Activated CD4-positive, alpha-beta T cell treated with anti-CD3 and anti-CD28 coated beads for 36 hours (primary cell): ENCODE measurements around the gene GNA15. TPM values are rescaled to one million over a fixed set of nuclear protein-coding genes. Genes with fewer than 3 reads are reported as not detected.
A peak's percentile ranks its signal among the peaks of the same experiment; 100 is the strongest.
"Not testable (repeated sequence)": the region's sequence is repeated elsewhere in the genome, so short reads cannot be mapped to it uniquely, and the experiment has no call there.

Experiments used
- ATAC-seq: fragments of 200-7000 bp; cut with Tn5 transposase; one replicate; pipeline ENCODE4 v1.10.0; 2021; ENCODE audit warnings: mild to moderate bottlenecking, moderate library complexity
- CTCF ChIA-PET: fragments of 350-600 bp; sonication (Branson Sonifier 250); formaldehyde crosslinking; loops from one replicate; lab custom pipeline; 2021; ENCODE audit warnings: antibody characterized with exemption; lab: Charles Lee
- POLR2A ChIA-PET: fragments of 350-600 bp; sonication (Branson Sonifier 250); formaldehyde crosslinking; loops from one replicate; lab custom pipeline; 2021; ENCODE audit warnings: antibody characterized with exemption, inconsistent platforms; lab: Charles Lee
- DNase-seq: peaks from one replicate; pipeline ENCODE4 v3.0.0-alpha.2; 2020
- H3K27ac Mint-ChIP-seq: one replicate; pipeline ENCODE4 v1.8.0; 2021; ENCODE audit warnings: mixed read lengths
- H3K27me3 Mint-ChIP-seq: one replicate; pipeline ENCODE4 v1.8.0; 2021; ENCODE audit warnings: mixed read lengths
- H3K36me3 Mint-ChIP-seq: one replicate; pipeline ENCODE4 v1.8.0; 2021; ENCODE audit warnings: low read depth, mixed read lengths
- H3K4me1 Mint-ChIP-seq: one replicate; pipeline ENCODE4 v1.8.0; 2021; ENCODE audit warnings: mixed read lengths
- H3K4me3 Mint-ChIP-seq: one replicate; pipeline ENCODE4 v1.8.0; 2021; ENCODE audit warnings: mild to moderate bottlenecking, moderate library complexity, mixed read lengths
- H3K9me3 Mint-ChIP-seq: one replicate; pipeline ENCODE4 v1.8.0; 2021; ENCODE audit warnings: low read depth, mixed read lengths
- intact Hi-C, 2 experiments: fragments of 100-400 bp; cut with DNase I in 1 of 2; cut with micrococcal nuclease in 1 of 2; formaldehyde crosslinking; loops; one replicate each; pipeline versions ENCODE4 v1.14.2 to v1.15.1; 2022 to 2024; cut with DNase I, micrococcal nuclease
- total RNA-seq, 2 experiments: library from RNA; stranded (reverse); gene quantifications; one replicate each; pipeline ENCODE4 v1.2.3, GENCODE V29; 2021

Gene GNA15
- total RNA-seq, 2 experiments from 2014 or later, result 64.9 to 70.9 TPM

DNA sequence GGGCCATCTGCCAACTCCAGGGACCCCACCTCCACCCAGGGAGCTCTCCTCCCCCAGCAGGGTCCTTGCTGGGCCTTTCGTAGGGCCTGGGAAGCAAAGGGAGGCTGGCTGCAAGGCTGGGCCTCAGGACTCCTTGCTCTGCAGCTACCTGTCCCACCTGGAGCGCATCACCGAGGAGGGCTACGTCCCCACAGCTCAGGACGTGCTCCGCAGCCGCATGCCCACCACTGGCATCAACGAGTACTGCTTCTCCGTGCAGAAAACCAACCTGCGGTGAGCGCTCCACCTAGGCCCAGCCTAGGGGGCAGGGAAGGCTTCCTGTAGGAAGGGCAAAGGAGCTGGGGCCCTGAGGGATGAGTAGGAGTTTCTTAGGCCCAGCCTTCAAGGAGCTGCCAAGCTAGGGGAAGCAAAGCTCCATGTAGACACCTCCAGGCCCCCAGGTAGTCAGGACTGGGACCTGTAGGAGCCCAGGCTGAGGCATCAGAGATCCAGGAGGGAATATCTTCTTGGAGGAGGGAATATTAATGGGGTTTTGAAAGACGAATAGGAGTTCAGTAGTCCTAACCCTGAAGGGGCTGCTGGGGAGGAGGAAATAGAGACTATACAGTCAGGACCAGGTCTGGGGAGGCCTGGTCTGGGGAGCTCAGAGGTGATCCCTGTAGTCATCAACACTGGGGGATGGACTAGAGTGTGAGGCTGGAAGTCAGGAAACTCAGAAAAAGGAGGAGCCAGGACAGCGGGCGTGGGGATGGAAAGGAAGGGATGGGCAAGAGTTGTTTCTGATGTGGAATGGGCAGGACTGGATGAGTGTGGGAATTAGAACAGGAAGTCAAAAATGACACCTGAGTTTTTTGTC, 16.0 kb downstream of the GNA15 start:
- Mint-ChIP-seq H3K27me3 (no peaks in the 10 kb centered on the region), H3K4me3 (no peak overlapping the region), H3K4me1 (peaks cover 6% of the 10 kb centered on the region), H3K9me3 (no peaks in the 10 kb centered on the region), H3K36me3 (peaks cover 14% of the 10 kb centered on the region), H3K27ac (no peak overlapping the region)
- ATAC-seq (no peak), DNase-seq (no peak)
- ChIA-PET CTCF (interaction anchor here (0.5 to 1.6 kb wide), 5 partner anchors 9 to 596 kb away, joined by 3 to 4 read pairs (median 3); no protein-coding TSS in a partner anchor), POLR2A (no interaction called here)
- intact Hi-C loops, result no loop called here

DNA sequence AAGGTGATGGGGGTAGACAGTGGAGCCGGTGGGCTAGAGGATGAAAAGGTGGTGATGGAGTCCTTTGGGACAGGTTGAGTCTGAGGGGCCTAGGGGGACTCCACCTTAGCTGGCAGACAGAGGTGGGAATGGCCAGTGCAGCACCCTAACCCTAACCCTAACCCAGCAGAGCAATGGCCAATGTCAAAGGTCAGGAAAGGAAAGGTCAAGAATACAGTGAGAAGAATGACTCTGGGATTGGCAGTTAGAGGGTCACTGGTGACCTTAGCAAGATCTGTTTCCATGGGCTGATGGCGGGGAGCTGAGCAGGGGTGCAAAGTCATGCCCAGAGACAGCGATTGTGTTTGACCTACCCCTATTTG, 16.6 kb downstream of the GNA15 start:
- DNase-seq (no peak), ATAC-seq (no peak)
- intact Hi-C loops, result no loop called here
- Mint-ChIP-seq H3K36me3 (peaks cover 19% of the 10 kb centered on the region), H3K4me3 (no peak overlapping the region), H3K27ac (no peak overlapping the region), H3K4me1 (peaks cover 6% of the 10 kb centered on the region), H3K9me3 (no peaks in the 10 kb centered on the region), H3K27me3 (no peaks in the 10 kb centered on the region)
- ChIA-PET POLR2A (no interaction called here), CTCF (interaction anchor here (0.7 to 1.6 kb wide), 2 partner anchors 9 to 49 kb away, joined by 3 to 4 read pairs; no protein-coding TSS in a partner anchor)

DNA sequence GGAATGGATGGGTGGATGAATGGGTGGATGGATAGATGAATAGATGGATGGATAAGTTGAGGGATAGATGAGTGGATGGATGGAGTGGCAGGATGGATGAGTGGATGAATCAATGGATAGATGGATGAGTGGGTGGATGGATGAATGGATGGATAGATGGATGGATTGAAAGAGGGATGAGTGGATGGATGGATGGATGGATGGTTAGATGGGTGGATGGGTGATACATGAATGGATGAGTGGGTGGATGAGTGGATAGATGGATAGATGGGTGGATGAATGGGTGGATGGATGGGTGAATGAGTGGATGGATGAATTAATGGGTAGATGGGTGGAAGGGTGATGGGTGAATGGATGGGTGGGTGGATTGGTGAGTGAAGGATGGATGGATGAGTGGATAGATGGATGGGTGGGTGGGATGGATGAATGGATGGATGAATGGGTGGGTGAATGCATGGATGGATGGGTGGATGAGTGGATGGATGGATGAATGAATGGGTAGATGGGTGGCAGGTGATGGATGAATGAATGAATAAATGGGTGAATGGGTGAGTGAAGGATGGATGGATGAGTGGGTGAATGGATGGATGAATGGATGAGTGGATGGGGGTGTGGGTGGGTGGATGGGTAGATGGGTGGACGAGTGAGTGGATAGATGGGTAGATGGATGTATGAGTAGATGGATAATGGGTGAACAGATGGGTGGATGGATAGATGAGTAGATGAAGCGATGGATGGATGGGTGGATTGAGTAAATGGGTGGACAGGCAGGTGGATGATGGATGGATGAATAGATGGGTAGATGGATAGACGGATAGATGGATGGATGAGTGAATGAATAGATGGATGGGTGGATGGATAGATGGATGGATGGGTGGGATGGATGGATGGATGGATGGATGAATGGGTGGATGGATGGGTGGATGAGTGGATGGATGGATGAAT, 17.7 kb downstream of the GNA15 start:
- Mint-ChIP-seq H3K27ac (no peak overlapping the region), H3K4me1 (peaks cover 6% of the 10 kb centered on the region), H3K36me3 (peaks cover 30% of the 10 kb centered on the region), H3K9me3 (no peaks in the 10 kb centered on the region), H3K4me3 (no peak overlapping the region), H3K27me3 (no peaks in the 10 kb centered on the region)
- no peak for DNase-seq
- CTCF ChIA-PET, result no interaction called here
- POLR2A ChIA-PET, result no interaction called here
- intact Hi-C loops, result loop anchor here in 1 of 2 experiments (2.0 kb wide), 1 partner anchor 23 kb away; no protein-coding TSS in a partner anchor
- no peak for ATAC-seq

DNA sequence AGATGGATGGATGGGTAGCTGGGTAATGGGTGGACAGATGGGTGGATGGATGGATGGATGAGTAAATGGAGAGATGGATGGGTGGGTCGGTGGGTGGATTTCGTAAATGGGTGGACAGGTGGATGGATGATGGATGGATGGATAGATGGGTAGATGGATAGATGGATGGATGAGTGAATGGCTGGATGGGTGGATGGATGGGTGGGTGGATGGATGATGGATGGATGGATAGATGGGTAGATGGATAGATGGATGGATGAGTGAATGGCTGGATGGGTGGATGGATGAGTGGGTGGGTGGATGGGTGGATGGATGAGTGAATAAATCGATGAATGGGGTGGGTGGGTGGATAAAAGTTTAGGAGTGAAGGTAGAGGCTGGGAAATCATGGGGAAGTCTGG, 18.6 kb downstream of the GNA15 start:
- H3K27ac Mint-ChIP-seq, CTCF ChIA-PET, POLR2A ChIA-PET, DNase-seq, H3K9me3 Mint-ChIP-seq, ATAC-seq, H3K27me3 Mint-ChIP-seq, H3K4me3 Mint-ChIP-seq, H3K4me1 Mint-ChIP-seq: not testable (repeated sequence)
- intact Hi-C loops, result loop anchor here in 1 of 2 experiments (2.0 kb wide), 1 partner anchor 22 kb away; no protein-coding TSS in a partner anchor
- peaks cover 25% of the 10 kb centered on the region for H3K36me3 Mint-ChIP-seq

DNA sequence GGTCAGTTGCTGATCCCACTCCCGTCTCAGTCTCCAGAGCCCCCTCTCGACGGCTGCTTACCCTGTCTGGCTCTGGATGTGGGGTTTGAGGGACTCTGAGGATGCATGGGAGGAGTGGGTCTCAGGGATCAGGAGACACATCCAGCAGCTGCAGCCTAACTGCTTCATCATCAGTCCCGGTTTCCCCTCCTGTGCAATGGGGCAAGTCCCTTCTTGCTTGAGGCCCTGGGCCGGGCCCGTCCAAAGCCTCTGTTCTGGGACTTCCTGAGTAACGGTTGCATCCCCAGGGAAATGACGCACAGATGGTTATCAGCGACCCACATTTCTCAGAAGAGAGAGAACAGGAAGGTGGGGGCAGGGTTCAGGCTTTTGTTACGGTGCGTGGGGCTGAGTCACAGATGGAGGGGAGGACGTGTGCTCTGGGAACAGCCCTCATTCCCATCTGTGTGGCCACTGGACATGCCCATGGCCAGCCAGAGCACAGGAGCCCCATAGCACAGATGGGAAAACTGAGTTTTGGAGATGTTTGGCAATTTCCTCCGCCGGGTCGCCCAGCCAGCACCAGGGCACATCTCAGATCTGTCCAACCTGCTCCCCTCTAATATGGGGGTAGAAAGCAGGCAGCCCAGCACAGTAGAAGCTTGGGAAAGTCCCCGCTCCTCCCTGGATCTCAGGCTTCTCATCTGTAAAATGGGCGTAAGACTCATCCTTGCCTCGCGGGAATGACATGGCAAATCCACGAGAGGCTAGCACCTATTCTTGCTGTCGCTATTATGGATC, 19.3 kb downstream of the GNA15 start:
- POLR2A ChIA-PET, result no interaction called here
- H3K27ac Mint-ChIP-seq, result no peak overlapping the region
- peaks cover 4% of the 10 kb centered on the region for H3K4me1 Mint-ChIP-seq
- intact Hi-C loops, result loop anchor here (1.0 to 2.0 kb wide), 4 partner anchors 13 to 30 kb away; partner anchors contain the start of gene NCLN (in 1 of the 2)
- peaks cover 29% of the 10 kb centered on the region for H3K36me3 Mint-ChIP-seq
- CTCF ChIA-PET, result interaction anchor here (0.7 kb wide), 1 partner anchor 27 kb away, joined by 3 read pairs; no protein-coding TSS in a partner anchor
- ATAC-seq, result peak; percentile 95
- peaks cover 1% of the 10 kb centered on the region for H3K9me3 Mint-ChIP-seq
- peak; percentile 92 for DNase-seq
- H3K4me3 Mint-ChIP-seq, result no peak overlapping the region
- no peaks in the 10 kb centered on the region for H3K27me3 Mint-ChIP-seq

DNA sequence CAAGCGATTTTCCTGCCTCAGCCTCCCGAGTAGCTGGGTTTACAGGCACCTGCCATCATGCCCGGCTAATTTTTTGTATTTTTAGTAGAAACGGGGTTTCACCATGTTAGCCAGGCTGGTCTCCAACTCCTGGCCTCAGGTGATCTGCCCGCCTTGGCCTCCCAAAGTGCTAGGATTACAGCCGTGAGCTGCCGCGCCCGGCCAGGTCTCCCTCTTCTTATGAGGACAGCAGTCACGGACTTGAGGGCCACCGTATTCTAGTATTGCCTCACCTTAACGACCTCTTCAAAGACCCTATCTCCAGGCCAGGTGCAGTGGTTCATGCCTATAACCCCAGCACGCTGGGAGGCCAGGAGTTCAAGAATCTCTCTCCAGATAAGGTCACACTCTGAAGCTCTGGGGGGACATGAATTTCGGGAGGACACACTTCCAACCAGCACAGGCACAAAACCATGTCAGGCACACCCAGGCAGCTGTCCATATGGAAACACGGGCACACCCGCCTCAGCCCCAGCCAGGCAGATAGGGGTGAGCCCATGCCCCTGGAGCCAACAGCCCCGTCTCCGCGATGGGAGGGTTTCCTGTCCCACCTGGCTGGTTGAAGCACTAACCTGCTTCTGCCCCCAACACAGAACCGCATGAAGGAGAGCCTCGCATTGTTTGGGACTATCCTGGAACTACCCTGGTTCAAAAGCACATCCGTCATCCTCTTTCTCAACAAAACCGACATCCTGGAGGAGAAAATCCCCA, 21.4 kb downstream of the GNA15 start:
- intact Hi-C loops, result no loop called here
- ATAC-seq, result no peak
- POLR2A ChIA-PET, result no interaction called here
- Mint-ChIP-seq H3K27ac (peak overlapping the region; percentile 51), H3K4me1 (peaks cover 14% of the 10 kb centered on the region), H3K9me3 (peaks cover 4% of the 10 kb centered on the region), H3K4me3 (no peak overlapping the region), H3K27me3 (no peaks in the 10 kb centered on the region), H3K36me3 (peaks cover 45% of the 10 kb centered on the region)
- CTCF ChIA-PET, result interaction anchor here (1.5 kb wide), 1 partner anchor 11 kb away, joined by 3 read pairs; no protein-coding TSS in a partner anchor
- DNase-seq, result no peak

DNA sequence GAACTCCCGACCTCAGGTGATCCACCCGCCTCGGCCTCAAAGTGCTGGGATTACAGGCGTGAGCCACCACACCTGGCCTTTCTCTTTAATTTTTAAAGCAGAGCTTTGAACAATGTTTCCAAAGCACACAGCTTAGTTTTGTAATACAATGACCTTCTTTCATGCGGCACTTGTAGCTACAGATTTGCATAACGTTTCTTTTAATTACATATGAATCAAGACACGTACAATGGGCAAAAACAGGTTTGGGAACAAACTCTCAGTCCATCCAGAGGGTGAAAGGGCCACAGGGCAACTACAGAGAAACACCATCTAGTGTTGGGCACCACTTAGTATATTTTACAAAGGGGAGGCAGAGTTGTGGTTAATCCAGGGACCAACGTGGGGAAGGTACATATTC, 23.7 kb downstream of the GNA15 start:
- Mint-ChIP-seq H3K27ac (no peak overlapping the region), H3K9me3 (peaks cover 4% of the 10 kb centered on the region), H3K27me3 (no peaks in the 10 kb centered on the region), H3K4me1 (peaks cover 21% of the 10 kb centered on the region), H3K4me3 (no peak overlapping the region), H3K36me3 (peaks cover 56% of the 10 kb centered on the region)
- ATAC-seq, result no peak
- ChIA-PET POLR2A (no interaction called here), CTCF (interaction anchor here (0.6 to 2.1 kb wide), 8 partner anchors 15 to 325 kb away, joined by 3 to 11 read pairs (median 3); no protein-coding TSS in a partner anchor)
- intact Hi-C loops, result no loop called here
- DNase-seq, result no peak

DNA sequence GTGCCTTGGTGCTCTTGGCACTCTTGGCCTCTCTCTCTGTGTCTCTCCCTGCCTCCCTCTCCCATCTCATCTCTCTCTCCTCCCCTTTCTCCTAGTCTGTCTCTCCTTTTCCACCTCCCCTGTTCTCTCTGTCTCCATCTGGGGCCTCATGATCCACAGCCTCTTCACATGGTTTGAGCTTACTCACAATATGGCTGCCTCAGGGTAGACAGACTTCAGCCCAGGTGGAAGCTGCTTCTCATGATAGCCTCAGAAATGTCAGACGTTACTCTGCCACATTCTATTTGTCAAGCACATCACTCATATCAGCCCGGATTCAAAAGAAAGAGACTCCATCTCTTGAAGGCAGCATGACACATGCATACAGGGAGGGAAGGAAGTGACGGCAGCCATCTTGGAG, 24.4 kb downstream of the GNA15 start:
- no peak overlapping the region for H3K4me3 Mint-ChIP-seq
- DNase-seq (no peak), ATAC-seq (no peak)
- intact Hi-C loops, result loop anchor here in 1 of 2 experiments (10.0 kb wide), 1 partner anchor 85 kb away; no protein-coding TSS in a partner anchor
- H3K9me3 Mint-ChIP-seq, result peaks cover 4% of the 10 kb centered on the region
- H3K36me3 Mint-ChIP-seq, result peaks cover 57% of the 10 kb centered on the region
- no peaks in the 10 kb centered on the region for H3K27me3 Mint-ChIP-seq
- ChIA-PET CTCF (interaction anchor here (0.6 to 2.1 kb wide), 8 partner anchors 16 to 210 kb away, joined by 3 to 11 read pairs (median 3); no protein-coding TSS in a partner anchor), POLR2A (no interaction called here)
- H3K27ac Mint-ChIP-seq, result peak overlapping the region; percentile 2
- H3K4me1 Mint-ChIP-seq, result peaks cover 21% of the 10 kb centered on the region

DNA sequence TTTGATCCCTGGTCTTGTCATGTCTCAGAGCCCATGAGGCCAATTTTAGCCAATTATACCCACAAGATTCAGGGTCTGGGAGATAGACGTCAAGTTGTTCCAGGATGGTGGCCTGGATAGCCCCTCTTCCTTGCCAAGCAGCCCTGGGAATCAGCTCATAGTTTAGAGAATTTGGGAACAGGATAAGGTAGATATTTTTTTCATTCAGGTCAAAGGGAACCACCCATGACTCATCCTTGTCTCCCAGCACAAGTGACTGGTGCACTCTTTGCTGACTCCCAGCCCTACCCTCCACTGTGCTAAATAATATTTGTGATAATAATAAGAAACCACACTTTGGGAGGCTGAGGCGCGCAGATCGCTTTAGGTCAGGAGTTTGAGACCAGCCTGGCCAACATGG, 25.6 kb downstream of the GNA15 start:
- H3K27ac Mint-ChIP-seq, result no peak overlapping the region
- no peak for DNase-seq
- intact Hi-C loops, result loop anchor here in 1 of 2 experiments (10.0 kb wide), 1 partner anchor 87 kb away; no protein-coding TSS in a partner anchor
- H3K4me1 Mint-ChIP-seq, result peaks cover 26% of the 10 kb centered on the region
- H3K4me3 Mint-ChIP-seq, result no peak overlapping the region
- peak; percentile 46 for ATAC-seq
- CTCF ChIA-PET, result interaction anchor here (0.9 to 2.0 kb wide), 11 partner anchors 9 to 199 kb away, joined by 3 to 13 read pairs (median 5); no protein-coding TSS in a partner anchor
- H3K27me3 Mint-ChIP-seq, result no peaks in the 10 kb centered on the region
- POLR2A ChIA-PET, result no interaction called here
- H3K36me3 Mint-ChIP-seq, result peaks cover 61% of the 10 kb centered on the region
- H3K9me3 Mint-ChIP-seq, result peaks cover 4% of the 10 kb centered on the region
